T-helper 1 cell treated with Interleukin-12 subunit alpha and Interleukin-12 subunit beta and Interleukin-4 antibody, amounts not matched to agents 30 ng/mL and 1 ng/mL, for 36 hours (primary cell): ENCODE results near the gene SIL1. TPM values are rescaled to one million over a fixed set of nuclear protein-coding genes. Genes with fewer than 3 reads are reported as not detected.
"Not testable (repeated sequence)": the region's sequence is repeated elsewhere in the genome, so short reads cannot be mapped to it uniquely, and the experiment has no call there.

Experiments
- intact Hi-C: fragments of 100-400 bp; cut with micrococcal nuclease; formaldehyde crosslinking; loops from one replicate; pipeline ENCODE4 v1.15.1; 2024
- total RNA-seq: library from RNA; stranded (reverse); gene quantifications from 2 replicates; pipeline ENCODE4 v1.2.3, GENCODE V29; 2022

Gene SIL1
- total RNA-seq, 1 donor from 2014 or later: 25.8 TPM

GRCh38 chr5:139076111-139076510 lies 122.1 kb downstream of the SIL1 start:
- intact Hi-C loops: no loop called here

- intact Hi-C loops: no loop called here
Measured at GRCh38 chr5:139075066-139076050, 122.8 kb downstream of the SIL1 start.

DNA sequence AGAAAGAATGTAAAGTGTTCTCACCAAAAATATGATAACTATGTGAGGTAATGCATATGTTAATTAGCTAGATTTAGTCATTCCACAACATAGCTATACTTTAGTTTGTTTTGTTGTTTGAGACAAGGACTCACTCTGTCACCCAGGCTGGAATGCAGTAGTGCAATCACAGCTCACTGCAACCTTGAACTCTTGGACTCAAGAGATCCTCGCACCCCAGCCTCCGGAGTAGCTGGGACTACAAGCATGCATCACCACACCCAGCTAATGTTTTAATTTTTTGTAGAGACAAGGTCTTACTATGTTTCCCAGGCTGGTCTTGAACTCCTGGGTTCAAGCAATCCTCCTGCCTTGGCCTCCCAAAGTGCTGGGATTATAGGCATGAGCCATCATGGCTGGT lies 124.2 kb downstream of the SIL1 start:
- intact Hi-C loops: not testable (repeated sequence)

GRCh38 chr5:139068494-139069151 lies 129.5 kb downstream of the SIL1 start:
- intact Hi-C loops: no loop called here

DNA sequence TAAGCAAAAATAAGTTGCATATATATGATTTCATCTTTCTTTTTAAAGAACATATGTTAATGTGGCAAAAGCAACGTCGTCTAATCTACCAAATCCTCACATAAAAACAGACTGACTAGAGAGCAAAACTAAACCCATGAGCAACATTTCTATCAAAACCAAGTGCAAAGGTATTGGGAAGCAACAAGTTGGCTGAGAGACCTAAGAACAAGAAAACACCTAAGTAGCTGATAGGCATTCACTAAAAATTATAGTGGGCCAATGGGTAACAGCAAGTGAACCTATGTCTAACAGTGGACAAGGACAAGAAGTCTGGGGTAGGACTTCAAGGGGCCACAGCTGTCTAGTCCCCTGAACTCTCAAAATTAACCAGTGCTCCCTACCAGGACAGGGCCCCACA lies 130.1 kb downstream of the SIL1 start:
- intact Hi-C loops: no loop called here

GRCh38 chr5:139065306-139065705 lies 132.9 kb downstream of the SIL1 start:
- intact Hi-C loops: no loop called here

DNA sequence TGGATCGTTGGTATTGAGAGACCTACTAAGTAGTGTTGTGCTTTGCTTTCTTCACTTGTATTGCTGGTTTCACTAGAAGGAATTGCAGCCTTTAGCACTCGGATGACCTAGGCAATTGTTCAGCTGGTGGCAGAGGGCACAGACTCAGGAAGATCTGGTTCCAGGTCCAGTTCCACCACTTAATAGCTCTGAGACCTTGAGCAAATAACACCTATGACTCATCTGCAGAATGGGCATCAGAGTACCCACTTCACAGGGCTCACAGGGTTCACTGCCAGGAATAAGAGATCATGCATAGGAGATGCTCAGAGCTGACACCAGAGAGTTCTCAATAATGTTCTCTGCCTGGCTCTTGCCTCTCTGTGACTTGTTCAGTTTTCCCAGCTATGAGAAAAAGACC lies 133.6 kb downstream of the SIL1 start:
- intact Hi-C loops: no loop called here

GRCh38 chr5:139063664-139064054 lies 134.5 kb downstream of the SIL1 start:
- intact Hi-C loops: no loop called here

GRCh38 chr5:139062910-139063663 lies 135.1 kb downstream of the SIL1 start:
- intact Hi-C loops: no loop called here

- intact Hi-C loops: no loop called here
Measured at GRCh38 chr5:139061856-139062255, 136.3 kb downstream of the SIL1 start.

GRCh38 chr5:139061274-139061673 lies 136.9 kb downstream of the SIL1 start:
- intact Hi-C loops: no loop called here

DNA sequence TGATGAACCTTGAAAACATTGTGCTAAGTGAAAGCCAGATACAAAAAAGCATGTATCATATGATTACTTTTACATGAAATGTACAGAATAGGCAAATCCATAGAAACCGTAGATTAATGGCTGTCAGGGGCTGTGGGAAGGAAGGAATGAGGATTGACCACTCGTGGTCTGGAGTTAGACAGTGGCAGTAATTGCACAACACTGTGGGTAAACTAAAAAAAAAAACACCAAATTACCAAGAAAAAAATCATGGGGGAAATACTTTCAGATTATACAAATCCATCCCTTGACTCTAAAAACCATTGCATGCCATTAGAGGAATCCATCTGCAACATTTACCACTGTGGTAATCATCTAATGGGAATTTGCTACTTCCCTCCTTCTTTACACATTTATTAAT lies 140.0 kb downstream of the SIL1 start:
- intact Hi-C loops: no loop called here

GRCh38 chr5:139057045-139057939 lies 140.9 kb downstream of the SIL1 start:
- intact Hi-C loops: not testable (repeated sequence)

- intact Hi-C loops: no loop called here
Measured at GRCh38 chr5:139052975-139053374, 145.2 kb downstream of the SIL1 start.

DNA sequence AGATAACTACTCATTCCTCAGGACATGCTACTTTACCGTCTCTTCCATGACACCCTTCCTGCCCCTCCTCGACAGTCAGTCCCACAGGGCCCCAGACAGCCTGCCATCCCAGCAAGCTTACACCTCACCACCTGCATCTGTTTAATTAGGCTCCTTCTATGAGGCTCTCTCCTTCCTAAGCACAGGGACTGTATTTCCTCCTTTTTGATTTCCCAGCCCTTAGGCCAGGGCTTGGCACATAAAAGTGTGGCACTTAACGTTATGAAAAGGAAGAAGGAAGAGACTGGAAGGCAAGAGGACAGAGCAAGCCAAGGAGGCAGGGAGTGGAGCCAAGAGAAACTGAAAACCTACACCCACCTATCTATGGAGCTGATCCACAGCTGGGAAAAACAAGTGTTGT lies 146.8 kb downstream of the SIL1 start:
- intact Hi-C loops: no loop called here

DNA sequence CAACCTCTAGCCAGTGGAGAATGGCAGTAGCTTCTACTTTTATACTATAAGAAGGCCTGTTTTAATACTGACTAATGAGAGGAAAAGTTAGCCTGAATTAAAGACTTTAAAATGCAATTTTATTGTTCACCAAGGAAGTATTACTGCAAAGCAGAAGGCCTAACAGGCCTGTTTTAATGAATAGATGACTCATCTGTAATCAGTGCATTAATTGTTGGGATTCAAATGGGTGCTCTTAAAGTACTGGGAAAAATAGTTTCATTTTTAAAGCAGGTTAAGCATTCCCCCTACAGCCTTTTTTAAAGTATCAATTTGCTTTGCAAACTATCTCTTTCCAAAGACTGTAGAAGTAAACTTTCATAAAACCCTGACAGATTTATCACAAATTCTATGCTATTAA lies 147.7 kb downstream of the SIL1 start:
- intact Hi-C loops: no loop called here

DNA sequence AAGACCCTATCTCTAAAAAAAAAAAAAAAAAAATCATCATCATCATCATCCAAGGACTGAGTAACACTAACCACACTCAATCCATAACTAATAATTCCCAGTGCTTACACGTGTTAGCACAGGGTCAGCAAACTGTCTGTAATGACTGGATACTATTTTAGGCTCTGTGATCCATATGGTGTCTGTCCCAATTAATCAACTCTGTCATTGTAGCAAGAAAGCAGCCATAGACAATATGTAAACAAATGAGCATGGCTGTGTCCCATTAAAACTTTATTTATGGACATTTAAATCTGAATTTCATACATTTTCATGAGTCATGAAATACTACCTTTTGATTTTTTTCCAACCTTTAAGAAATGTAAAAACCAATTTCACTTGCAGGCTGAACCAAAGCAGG lies 148.4 kb downstream of the SIL1 start:
- intact Hi-C loops: no loop called here

DNA sequence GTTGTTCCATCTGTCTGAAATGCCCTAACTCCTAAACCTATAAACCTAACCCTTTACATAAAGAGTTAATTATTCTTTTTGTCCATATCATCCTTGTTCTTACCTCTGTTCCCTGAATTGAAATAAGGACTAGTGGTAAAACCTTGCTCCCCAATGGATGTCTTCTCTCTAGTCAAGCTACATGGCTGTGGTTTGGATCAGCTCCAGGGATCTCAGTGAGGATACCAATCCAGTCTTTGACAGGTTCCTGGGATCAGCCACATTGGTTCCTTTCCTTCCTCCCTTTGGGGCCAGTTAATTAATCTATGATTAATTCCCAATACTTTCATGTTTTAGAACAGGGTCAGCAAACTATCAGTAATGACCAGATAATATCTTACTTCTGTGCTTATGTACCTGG lies 151.6 kb downstream of the SIL1 start:
- intact Hi-C loops: no loop called here

GRCh38 chr5:139043157-139043905 lies 154.8 kb downstream of the SIL1 start:
- intact Hi-C loops: no loop called here

GRCh38 chr5:139040081-139040480 lies 158.1 kb downstream of the SIL1 start:
- intact Hi-C loops: no loop called here
